ENCODE data around the gene ERC1.

Gene ERC1

DNA sequence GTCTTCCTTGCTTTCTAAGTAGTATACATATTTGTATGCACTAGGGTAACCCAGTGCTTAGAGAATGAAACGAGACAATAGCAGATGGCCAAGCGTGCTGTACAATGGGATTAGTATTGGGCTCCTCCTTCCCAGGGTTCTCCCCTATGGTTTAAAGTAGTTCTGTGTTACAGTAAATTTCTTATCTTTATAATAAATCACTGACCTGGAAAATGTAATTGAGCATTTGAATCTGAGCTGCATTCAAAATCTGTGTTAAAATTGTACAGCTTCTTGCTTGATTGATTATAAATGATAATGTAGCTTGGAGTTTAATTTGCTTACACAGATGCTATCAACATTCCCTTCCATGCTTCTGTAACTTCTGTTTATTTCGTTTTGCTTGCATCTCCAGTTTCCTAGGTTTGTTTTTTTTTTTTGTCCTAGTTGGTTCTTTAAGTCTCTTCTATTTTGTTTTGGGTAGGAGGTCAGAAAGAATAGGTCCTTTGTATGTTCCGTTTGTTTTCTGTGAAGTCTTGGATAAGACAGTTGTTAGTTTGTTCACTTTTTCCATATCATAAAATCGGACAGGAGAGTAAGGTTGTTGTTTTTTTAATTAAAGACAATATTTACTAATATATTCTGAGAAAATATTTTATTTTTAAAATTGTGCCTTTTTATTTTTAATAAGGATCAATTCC lies 171.2 kb downstream of the ERC1 start:
- Histone ChIP-seq H3K27ac (ENCODE audit: low read length) (no peak overlapping the region), H3K4me3 (ENCODE audit: low read length) (no peak overlapping the region), H3K4me1 (ENCODE audit: control insufficient read depth, insufficient read depth, low read length) (no peaks in the 10 kb centered on the region), H3K27me3 (ENCODE audit: control insufficient read depth, insufficient read depth, low read length) (no peaks in the 10 kb centered on the region), H3K9me3 (ENCODE audit: control insufficient read depth, insufficient read depth, low read length) (no peaks in the 10 kb centered on the region), H3K36me3 (ENCODE audit: control insufficient read depth, insufficient read depth, low read length) (no peaks in the 10 kb centered on the region)
- no CpG with 5 or more reads among the region's 5 CpGs for WGBS (ENCODE audit: insufficient coverage, insufficient read length)
- no peak for DNase-seq (ENCODE audit: low read depth, low spot score)

DNA sequence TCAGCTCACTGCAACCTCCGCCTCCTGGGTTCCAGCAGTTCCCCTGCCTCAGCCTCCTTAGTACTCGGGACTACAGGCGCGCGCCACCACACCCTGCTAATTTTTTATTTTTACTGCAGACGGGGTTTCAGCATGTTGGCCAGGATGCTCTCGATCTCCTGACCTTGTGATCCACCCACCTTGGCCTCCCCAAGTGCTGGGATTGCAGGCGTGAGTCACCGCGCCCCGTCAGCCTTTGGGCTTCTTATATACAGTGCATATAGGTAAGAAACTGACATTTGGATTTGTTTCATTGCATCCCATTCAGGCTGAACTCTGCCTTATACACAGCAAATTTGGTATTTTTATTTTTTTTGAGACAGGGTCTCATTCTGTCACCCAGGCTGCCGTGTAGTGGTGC lies 176.8 kb downstream of the ERC1 start:
- Histone ChIP-seq H3K27me3 (ENCODE audit: control insufficient read depth, insufficient read depth, low read length) (no peaks in the 10 kb centered on the region), H3K36me3 (ENCODE audit: control insufficient read depth, insufficient read depth, low read length) (no peaks in the 10 kb centered on the region), H3K4me3 (ENCODE audit: low read length) (no peak overlapping the region), H3K27ac (ENCODE audit: low read length) (no peak overlapping the region), H3K9me3 (ENCODE audit: control insufficient read depth, insufficient read depth, low read length) (no peaks in the 10 kb centered on the region), H3K4me1 (ENCODE audit: control insufficient read depth, insufficient read depth, low read length) (no peaks in the 10 kb centered on the region)
- WGBS (ENCODE audit: insufficient coverage, insufficient read length): no CpG with 5 or more reads among the region's 12 CpGs
- DNase-seq (ENCODE audit: low read depth, low spot score): no peak

DNA sequence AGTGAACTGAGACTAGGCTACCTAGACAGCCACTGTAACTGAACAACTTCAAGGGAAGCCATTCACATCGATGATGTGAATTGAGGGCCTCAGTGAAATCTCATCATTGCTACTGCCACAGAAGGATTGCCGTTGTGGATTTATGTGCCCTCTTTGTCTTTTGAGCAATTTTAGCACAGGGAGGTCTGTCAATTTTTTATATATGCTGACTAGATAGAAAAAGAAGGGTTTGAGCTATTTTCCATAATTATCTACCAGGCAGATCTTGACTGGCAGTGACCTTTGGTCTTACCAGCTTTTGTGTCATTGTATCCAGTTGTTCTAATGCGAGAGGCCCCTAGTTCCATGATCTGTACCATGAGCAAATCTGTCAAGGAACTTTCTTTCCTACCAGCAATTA lies 179.4 kb downstream of the ERC1 start:
- Histone ChIP-seq H3K4me3 (ENCODE audit: low read length) (no peak overlapping the region), H3K9me3 (ENCODE audit: control insufficient read depth, insufficient read depth, low read length) (no peaks in the 10 kb centered on the region), H3K36me3 (ENCODE audit: control insufficient read depth, insufficient read depth, low read length) (no peaks in the 10 kb centered on the region), H3K27ac (ENCODE audit: low read length) (no peak overlapping the region), H3K4me1 (ENCODE audit: control insufficient read depth, insufficient read depth, low read length) (no peaks in the 10 kb centered on the region), H3K27me3 (ENCODE audit: control insufficient read depth, insufficient read depth, low read length) (no peaks in the 10 kb centered on the region)
- no CpG with 5 or more reads among the region's 3 CpGs for WGBS (ENCODE audit: insufficient coverage, insufficient read length)
- DNase-seq (ENCODE audit: low read depth, low spot score): no peak

DNA sequence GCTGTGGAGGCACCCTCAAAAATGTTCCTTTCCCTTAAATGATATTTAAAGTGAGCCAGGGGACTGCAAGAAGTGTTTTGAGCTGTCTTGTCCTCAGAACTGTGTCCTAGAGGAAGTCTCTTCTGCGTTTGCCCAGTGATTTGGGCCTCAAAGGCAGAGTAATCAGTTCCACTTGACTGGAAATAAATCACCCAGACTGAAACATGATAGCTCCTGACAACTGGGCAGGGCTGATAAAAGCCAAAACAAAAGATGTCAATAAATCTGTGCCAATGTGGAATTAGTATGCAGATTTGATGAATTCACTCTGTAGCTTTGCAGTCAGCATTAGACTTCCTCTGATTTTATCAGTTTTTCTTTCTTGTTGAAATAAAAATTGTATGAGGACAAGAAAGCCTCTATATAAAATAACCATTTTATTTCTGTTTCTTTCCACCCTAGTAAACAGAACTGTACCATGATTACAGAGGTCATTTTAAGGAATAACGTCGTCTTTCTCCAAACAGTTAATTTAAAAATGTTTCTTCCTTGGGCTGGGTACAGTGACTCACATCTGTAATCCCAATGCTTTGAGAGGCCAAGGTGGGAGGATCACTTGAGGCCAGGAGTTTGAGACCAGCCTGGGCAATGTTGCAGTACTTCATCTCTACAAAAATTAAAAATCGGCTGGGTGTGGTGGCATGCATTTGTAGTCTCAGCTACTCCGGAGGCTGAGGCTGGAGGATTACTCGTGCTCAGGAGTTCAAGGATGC lies 180.8 kb downstream of the ERC1 start:
- Histone ChIP-seq H3K9me3 (ENCODE audit: control insufficient read depth, insufficient read depth, low read length) (no peaks in the 10 kb centered on the region), H3K27me3 (ENCODE audit: control insufficient read depth, insufficient read depth, low read length) (no peaks in the 10 kb centered on the region), H3K27ac (ENCODE audit: low read length) (no peak overlapping the region), H3K36me3 (ENCODE audit: control insufficient read depth, insufficient read depth, low read length) (no peaks in the 10 kb centered on the region), H3K4me1 (ENCODE audit: control insufficient read depth, insufficient read depth, low read length) (no peaks in the 10 kb centered on the region), H3K4me3 (ENCODE audit: low read length) (no peak overlapping the region)
- no peak for DNase-seq (ENCODE audit: low read depth, low spot score)
- no CpG with 5 or more reads among the region's 6 CpGs for WGBS (ENCODE audit: insufficient coverage, insufficient read length)

DNA sequence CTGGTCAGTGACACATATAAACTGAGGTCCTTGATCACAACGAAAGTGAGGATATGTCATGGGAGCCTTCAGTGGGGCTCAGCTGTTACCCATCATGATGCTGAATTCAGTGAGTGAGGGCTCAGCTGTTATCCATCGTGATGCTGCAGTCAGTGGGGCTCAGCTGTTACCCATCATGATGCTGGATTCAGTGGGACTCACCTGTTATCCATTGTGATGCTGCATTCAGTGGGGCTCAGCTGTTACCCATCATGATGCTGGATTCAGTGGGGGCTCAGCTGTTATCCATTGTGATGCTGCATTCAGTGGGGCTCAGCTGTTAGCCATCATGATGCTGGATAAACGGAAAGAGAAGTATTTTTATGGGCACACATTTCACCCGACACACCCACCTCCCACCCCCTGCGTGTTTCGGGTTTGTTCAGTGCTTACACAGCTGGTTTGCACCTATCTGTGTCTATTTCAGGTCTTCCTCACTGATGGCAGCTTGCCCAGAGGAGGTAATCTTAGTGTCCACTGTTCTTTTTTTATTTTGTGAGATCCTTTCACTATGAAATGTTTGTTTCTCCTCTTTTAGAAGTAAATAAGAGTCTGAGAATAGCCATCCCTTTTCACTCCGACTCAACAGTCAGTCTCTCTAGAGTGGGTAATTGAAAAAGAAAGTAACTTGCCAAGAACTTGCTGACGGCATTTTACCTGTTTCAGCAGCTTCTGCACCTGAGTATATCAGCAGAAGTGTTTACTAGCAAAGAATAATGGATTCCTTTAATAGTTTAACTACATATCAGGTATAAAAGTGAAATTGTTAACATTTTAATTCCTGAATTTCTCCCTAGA lies 183.0 kb downstream of the ERC1 start:
- no peaks in the 10 kb centered on the region for H3K4me1 ChIP-seq (ENCODE audit: control insufficient read depth, insufficient read depth, low read length)
- no peaks in the 10 kb centered on the region for H3K27me3 ChIP-seq (ENCODE audit: control insufficient read depth, insufficient read depth, low read length)
- no CpG with 5 or more reads among the region's 8 CpGs for WGBS (ENCODE audit: insufficient coverage, insufficient read length)
- H3K4me3 ChIP-seq (ENCODE audit: low read length): no peak overlapping the region
- DNase-seq (ENCODE audit: low read depth, low spot score): no peak
- H3K27ac ChIP-seq (ENCODE audit: low read length): no peak overlapping the region
- no peaks in the 10 kb centered on the region for H3K36me3 ChIP-seq (ENCODE audit: control insufficient read depth, insufficient read depth, low read length)
- H3K9me3 ChIP-seq (ENCODE audit: control insufficient read depth, insufficient read depth, low read length): no peaks in the 10 kb centered on the region

DNA sequence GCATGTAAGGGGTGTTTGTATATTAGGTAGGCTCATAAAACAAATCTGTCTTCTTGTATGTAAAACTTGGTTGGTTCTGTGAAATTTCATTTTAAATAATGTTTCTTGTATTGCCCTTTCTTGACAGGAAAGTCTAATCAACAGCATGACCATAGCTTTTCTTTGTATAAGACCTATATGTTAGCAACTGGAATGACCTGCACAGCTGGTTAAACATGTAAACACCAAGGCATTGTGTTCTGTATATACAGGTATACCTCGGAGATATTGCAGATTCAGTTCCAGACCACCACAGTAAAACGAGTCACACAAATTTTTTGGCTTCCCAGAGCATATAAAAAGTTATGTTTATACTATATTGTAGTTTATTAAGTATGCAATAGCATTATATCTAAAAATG lies 183.6 kb downstream of the ERC1 start:
- Histone ChIP-seq H3K9me3 (ENCODE audit: control insufficient read depth, insufficient read depth, low read length) (no peaks in the 10 kb centered on the region), H3K27ac (ENCODE audit: low read length) (no peak overlapping the region), H3K36me3 (ENCODE audit: control insufficient read depth, insufficient read depth, low read length) (no peaks in the 10 kb centered on the region), H3K4me3 (ENCODE audit: low read length) (no peak overlapping the region), H3K4me1 (ENCODE audit: control insufficient read depth, insufficient read depth, low read length) (no peaks in the 10 kb centered on the region), H3K27me3 (ENCODE audit: control insufficient read depth, insufficient read depth, low read length) (no peaks in the 10 kb centered on the region)
- no CpG with 5 or more reads among the region's 2 CpGs for WGBS (ENCODE audit: insufficient coverage, insufficient read length)
- DNase-seq (ENCODE audit: low read depth, low spot score): no peak

DNA sequence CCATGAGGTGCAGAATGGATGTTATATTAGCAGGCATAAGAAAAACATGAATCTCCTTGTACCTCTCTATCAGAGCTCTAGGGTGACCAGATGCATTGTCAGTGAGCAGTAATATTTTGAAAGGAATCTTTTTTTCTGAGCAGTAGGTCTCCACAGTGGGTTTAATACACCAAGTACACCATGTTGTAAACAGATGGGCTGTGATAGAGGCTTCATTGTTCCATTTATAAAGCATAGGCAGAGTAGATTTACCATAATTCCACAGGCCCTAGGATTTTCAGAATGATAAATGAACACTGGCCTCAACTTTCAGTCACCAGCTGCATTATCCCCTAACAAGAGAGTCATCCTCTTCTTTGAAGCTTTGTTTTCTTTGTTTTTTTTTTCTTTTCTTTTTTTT lies 185.2 kb downstream of the ERC1 start:
- no peaks in the 10 kb centered on the region for H3K4me1 ChIP-seq (ENCODE audit: control insufficient read depth, insufficient read depth, low read length)
- H3K27me3 ChIP-seq (ENCODE audit: control insufficient read depth, insufficient read depth, low read length): no peaks in the 10 kb centered on the region
- no peak overlapping the region for H3K27ac ChIP-seq (ENCODE audit: low read length)

DNA sequence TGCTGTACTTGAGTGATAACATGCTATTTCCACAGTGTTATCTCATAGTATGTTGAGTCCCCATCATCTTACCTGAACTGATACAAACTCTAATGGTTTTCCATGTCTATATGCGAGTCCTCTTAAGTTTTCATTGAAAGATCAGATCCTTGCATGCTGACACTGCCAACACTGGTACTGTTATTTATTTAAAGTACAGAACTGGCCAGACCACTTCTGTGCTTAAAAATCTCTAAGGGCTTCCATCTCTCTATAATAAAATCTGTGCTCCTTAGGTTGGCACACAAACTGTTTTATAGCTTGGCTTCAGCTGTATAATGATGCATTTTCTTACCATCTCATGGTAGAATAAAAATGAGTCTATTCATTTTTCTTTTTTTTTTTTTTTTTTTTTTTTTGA lies 188.1 kb downstream of the ERC1 start:
- Histone ChIP-seq H3K4me3 (ENCODE audit: low read length) (no peak overlapping the region), H3K4me1 (ENCODE audit: control insufficient read depth, insufficient read depth, low read length) (no peaks in the 10 kb centered on the region), H3K36me3 (ENCODE audit: control insufficient read depth, insufficient read depth, low read length) (no peaks in the 10 kb centered on the region), H3K9me3 (ENCODE audit: control insufficient read depth, insufficient read depth, low read length) (no peaks in the 10 kb centered on the region), H3K27ac (ENCODE audit: low read length) (no peak overlapping the region), H3K27me3 (ENCODE audit: control insufficient read depth, insufficient read depth, low read length) (no peaks in the 10 kb centered on the region)
- no peak for DNase-seq (ENCODE audit: low read depth, low spot score)
- WGBS (ENCODE audit: insufficient coverage, insufficient read length): no CpG with 5 or more reads among the region's 1 CpG

More for the DNA sequence above, 185.2 kb downstream of the ERC1 start:
- no peaks in the 10 kb centered on the region for H3K9me3 ChIP-seq (ENCODE audit: control insufficient read depth, insufficient read depth, low read length)
- H3K36me3 ChIP-seq (ENCODE audit: control insufficient read depth, insufficient read depth, low read length): no peaks in the 10 kb centered on the region
- H3K4me3 ChIP-seq (ENCODE audit: low read length): no peak overlapping the region
- DNase-seq (ENCODE audit: low read depth, low spot score): no peak

DNA sequence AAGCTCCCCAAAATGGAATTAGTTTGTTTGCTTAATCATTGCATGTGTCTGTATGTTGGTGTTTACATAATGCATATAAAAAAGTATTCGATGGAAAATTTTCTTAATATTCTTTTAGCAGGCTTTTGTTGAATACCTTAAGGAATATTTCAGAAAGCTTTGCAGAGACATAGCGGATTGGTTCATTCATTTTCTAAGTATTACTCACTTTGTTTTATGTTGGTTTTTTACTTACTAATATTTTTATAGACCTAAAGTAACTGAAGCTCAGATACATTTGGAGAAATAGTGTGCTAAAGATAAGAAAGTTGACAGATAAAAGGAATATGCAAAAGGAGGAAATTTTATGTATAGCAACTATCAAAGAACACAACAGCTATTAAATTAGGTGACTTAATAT lies 191.0 kb downstream of the ERC1 start:
- Histone ChIP-seq H3K36me3 (ENCODE audit: control insufficient read depth, insufficient read depth, low read length) (no peaks in the 10 kb centered on the region), H3K27me3 (ENCODE audit: control insufficient read depth, insufficient read depth, low read length) (no peaks in the 10 kb centered on the region), H3K27ac (ENCODE audit: low read length) (no peak overlapping the region), H3K4me3 (ENCODE audit: low read length) (no peak overlapping the region), H3K4me1 (ENCODE audit: control insufficient read depth, insufficient read depth, low read length) (no peaks in the 10 kb centered on the region), H3K9me3 (ENCODE audit: control insufficient read depth, insufficient read depth, low read length) (no peaks in the 10 kb centered on the region)
- DNase-seq (ENCODE audit: low read depth, low spot score): no peak
- no CpG with 5 or more reads among the region's 2 CpGs for WGBS (ENCODE audit: insufficient coverage, insufficient read length)

DNA sequence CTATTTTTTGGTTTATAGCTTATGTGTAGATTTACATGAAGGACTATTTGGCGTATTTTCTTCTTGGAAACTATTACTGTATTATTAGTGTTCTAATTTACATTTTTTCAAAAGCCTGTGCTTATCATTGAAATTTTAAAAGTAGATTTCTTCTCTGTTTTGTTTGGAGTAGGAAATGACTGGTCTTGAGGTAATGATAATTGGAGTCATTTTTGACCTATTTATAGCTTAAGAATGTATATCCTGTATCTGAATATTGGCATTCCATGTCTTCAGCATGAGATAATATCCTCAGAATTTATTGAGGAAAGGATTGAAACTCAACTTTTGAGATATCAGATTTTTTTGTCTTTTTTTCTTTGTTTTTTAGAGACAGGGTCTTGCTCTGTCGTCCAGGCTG lies 193.4 kb downstream of the ERC1 start:
- Histone ChIP-seq H3K9me3 (ENCODE audit: control insufficient read depth, insufficient read depth, low read length) (no peaks in the 10 kb centered on the region), H3K27me3 (ENCODE audit: control insufficient read depth, insufficient read depth, low read length) (no peaks in the 10 kb centered on the region), H3K36me3 (ENCODE audit: control insufficient read depth, insufficient read depth, low read length) (no peaks in the 10 kb centered on the region), H3K27ac (ENCODE audit: low read length) (no peak overlapping the region), H3K4me1 (ENCODE audit: control insufficient read depth, insufficient read depth, low read length) (no peaks in the 10 kb centered on the region), H3K4me3 (ENCODE audit: low read length) (no peak overlapping the region)
- no CpG with 5 or more reads among the region's 2 CpGs for WGBS (ENCODE audit: insufficient coverage, insufficient read length)
- no peak for DNase-seq (ENCODE audit: low read depth, low spot score)

Data from iPS DF 6.9 (cell line).